SW 1271 (cell line): ENCODE results near the gene PLXNA4.

Experiments used
- DNase-seq, 2 experiments: peaks; one replicate each; lab custom pipeline; 2025; lab: John Stamatoyannopoulos, UW

Gene PLXNA4

DNA sequence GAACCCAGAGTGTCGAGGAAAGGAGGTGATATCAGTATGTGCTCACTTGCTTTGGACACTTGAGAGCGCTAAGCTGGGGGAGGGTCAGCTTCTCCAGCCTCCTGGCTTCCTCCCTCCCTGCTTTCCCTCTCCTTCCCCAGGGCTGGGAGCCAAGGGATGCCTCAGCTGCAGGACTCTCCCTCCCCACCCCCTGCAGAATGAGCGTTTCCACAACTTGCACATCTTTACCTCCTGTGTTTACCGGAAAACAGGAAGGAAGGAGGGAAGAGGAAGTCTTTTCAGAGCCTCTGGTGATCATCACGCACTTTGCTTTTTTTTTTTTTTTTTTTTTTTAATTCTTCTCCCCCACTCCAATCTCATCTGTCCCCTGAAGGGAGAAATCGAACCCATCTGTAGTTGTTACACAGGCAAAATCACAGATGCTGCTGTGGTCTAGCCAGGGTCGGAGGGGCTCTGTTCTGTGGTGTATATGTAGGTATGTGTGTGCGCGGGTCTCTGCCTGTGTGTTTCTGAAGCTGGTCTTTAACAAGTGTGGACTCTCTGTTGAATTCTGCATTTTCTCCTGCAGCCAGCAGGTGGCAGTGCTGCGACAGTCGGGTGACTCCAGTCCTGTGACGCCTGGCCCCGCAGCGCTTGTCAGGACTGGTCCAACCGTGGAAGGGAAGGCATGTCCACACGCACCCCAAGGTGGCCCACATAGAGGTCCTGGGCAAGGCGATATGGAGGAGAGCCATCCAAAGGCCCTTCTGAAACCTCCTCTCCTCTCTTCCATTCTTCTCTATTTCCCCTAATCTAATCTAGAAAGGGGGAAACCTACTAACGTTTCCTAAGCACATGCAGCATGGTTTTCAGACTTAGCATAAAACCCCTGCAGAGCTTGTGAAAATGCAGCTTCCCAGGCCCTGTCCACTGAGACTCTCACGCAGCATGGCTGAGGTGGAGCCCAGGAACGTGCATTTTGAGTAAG is 257.6 kb downstream of the PLXNA4 start:
- DNase-seq: peak; percentile 9 to 68

DNA sequence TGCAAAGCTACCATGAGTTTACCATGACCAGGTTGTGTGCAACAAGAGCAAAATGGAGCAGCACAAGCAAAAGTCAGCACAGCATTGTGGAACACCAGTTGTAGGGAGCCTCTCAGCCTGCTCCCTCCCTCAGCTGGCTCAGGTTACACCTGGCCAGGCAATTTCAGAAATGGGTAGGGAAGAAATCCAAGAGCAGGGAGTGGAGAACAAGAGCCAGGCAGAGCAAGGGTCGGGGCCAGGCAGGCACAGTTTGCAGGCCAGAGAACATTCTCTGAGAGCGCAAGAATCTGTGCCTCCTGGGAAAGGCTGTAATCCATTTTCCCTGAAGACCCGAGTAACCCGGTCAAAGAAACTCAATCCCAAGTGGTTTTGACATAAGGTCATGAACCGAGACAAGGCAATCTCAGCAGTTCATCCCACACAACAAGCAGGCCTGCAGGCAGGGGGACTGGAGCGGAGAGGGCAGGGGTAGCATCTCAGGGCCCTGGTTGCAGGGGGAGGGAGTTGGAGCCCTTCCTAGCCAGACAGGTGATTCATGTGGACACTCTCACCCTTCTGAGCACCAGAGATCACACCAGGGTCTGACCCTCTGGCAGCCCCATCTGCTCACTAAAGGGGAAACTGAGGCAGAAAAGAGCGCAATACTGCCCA is 258.4 kb downstream of the PLXNA4 start:
- no peak for DNase-seq

DNA sequence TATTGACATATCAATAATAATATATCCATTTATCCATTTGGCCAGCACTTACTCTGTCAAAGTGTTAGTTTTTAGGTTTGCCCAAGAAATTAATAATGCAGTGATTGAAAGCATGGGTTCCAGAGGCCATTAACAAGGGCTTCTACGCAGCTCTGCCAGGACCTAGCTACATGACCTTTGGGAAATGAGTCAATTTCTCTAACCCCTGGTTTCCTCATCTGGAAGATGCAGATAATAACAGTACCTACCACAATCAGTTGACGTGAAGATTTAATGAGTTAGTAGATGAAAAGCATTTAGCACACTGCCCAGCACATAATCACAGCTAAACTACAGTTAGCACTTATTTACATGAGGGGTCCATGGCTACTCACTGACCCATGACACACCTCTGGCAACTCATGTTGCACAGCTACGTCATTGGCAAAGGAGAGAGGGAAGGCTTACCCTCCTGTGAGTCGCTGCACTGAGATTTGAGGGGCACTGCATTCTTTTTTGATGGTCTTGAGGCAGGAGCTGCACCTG is 263.7 kb downstream of the PLXNA4 start:
- DNase-seq: no peak

DNA sequence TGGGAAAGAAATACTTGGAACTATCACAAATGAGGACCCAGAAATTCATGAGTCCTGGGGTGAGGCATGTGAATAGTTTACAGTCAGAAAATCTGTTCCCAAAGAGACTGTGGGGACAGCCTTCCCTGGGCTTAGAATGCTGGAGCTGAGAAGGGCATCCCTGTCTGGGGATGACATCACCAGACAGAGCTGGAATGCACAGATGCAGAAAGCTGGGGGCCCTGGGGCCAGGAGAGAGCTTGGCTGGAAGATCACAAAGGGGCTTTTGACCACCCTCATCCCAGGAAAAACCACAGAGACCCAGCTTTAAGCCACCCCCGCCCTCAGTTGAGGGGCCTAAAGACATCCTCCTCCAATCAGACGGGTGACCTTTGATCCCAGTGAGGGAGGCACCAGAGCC is 264.5 kb downstream of the PLXNA4 start:
- DNase-seq: no peak

DNA sequence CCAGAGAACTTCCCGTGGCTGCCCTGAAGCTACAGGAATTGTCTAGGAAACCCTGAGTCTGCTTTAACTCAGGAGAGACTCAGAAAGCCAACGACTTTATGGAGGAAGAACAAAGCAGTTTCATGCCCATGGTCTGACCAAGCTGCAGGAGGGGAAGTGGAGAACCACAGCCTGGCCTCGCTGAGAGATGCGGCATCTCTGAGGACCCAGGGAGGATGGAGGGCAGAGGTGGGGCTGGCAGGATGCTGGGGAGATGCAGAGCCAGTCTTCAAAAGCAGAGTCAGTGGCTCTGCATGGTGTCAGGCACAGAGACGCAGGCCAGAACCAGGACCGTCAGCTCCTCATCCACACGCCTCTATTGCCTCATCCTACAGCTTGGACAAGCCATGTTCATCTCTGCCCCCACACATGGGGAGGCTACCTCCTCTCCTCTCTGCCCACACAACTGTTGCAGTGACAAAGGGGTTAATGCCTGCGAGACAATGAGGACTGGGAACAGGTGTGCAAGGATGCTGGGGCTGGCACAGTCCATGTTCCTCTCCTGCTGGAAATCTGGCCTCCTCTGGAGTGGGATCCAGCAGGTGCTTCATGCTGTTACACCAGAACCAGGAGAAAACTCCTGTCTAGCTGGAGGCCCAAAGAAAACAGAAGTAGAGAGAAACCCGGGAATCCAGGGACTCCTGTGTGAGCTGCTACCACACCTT is 267.0 kb downstream of the PLXNA4 start:
- no peak for DNase-seq

DNA sequence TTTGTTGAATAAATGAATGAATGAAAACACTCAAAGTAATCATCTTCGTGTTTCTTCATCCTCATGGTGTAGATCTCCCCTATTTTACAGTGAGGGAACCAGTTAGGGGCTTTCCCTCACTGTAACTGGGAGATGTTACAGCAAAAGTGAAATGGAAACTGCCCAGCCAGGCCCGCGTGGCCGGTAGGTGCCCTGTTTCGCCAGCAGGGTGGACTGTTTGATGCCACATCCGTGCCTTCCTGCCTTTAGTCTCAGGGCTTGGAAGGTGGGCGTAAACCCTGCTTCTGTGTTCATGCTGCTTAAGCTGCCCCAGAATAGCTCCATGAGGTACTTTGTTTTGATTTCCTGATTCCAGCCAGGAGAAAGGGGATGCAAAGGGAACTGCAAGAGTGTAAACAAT is 268.8 kb downstream of the PLXNA4 start:
- DNase-seq: no peak

DNA sequence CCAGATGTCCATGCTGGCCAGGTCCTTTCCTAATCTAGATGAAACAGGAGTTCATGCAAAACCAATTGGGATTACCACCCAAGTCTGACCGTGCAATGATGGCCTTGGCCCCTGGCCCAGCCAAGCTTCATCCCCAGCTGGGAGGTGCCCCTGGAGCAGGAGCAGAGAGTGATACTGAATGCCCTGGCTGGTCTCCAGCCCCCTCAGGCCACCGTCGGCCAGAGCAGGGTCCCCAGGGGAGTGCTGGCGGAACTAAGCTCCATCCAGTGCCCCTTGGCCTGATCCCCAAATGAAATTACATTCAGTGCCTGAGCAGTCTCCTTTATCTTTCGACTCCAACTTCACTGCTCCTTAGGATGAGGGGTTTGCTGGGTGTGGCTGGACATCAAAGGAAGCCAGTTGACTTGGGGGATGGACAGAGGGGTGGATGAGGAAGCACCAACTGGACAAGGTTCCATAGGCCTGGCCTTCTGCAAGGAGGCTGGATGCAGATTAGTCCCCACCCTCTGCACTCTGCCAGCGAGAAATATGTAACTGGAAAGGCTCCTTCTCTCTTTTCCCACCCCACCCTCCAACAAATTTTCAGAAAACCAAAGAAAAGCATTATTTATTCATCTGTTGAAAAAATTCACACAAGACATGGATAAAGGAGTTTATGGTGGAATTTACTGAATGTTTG is 275.5 kb downstream of the PLXNA4 start:
- DNase-seq: no peak

DNA sequence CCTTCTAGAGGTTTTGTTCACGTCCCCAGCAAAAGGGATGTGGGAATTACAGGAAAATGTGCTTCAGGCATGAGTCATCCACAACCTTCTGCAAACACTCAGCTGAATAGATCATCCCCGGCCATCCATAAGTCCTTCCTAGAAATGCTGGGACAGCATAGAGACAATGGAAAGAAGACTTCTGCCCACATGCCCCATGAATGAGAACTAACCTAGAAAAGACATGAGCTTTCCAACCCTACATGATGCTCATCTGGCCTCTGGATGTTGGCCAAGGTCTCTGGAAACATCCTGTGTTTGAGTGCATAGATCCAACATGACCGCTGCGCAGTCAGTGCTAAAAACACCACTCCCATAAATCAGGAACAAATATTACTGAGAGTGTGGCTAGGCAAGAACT is 277.5 kb downstream of the PLXNA4 start:
- DNase-seq: peak in 1 of 2 experiments; percentile 3

DNA sequence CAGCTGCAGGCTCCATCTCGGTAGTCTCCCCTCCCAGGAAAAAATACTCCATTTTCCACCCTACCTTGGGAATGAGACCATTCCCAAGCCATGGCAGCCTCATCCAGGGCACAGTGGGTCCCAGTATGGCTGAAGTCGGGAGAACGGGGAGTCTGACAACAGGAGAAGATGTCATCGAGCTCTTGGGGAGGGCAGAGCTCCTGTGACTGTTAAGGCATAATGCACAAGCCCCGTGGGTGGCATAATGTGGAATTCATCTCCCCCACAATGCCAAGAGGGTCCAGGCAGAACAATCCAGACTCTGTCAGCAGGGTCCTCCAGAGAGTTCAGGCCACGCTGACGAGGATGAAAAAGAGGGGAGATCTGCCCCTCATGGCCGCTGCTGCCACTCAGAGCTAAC is 279.4 kb downstream of the PLXNA4 start:
- no peak for DNase-seq

DNA sequence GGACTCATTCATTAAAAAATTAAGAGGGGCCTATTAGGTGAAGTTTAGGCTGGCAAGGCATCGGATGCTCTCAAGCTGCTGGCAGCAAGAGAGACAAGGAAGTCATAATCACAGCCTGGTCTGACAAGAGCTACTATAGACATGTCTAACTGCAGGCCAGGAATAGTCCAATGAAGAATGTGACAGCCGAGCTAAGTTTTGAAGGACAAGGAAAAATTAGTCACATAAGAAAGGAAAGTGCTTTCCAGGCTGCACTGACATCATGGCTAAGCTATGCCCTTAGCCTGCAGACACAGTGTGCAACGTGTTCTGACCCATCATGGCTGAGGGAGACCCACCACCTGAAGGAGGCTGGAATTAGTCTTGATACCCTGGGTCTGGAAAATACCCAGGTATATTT is 281.1 kb downstream of the PLXNA4 start:
- DNase-seq: no peak

DNA sequence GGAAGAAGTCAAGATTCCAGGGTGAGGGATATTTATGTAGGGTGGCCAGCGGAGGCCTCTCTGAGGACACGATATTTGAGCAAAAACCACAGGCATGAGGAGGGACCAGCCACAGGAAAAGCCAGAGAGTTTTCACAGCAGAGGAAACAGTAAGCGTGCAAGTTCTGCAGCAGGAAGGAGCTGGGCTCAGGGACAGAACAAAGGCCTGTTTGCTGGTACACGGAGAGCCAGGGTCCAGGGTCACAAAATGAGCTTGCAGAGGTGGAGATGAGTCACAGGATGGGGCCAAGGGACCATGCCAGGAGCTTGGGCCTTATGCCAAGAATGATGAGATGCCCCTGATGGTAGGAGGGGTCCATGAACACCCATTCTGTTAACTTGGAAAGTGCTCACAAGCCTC is 283.5 kb downstream of the PLXNA4 start:
- no peak for DNase-seq

DNA sequence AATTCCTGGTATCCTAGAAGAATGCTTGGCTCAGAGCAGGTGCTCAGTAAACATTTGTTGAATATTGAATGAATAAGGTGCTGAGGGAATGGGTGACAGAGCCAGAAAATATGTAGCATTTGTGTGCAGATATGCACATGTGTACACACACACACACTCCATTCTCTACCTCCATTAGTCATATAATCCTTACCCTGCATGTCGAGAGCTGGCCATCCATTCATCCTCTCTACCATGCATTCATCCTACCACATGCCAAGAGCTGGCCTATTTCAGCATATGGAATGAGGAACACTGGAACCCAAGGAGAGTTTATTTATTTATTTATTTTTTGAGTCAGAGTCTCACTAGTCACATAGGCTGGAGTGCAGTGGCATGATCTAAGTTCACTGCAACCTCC is 284.8 kb downstream of the PLXNA4 start:
- DNase-seq: no peak

DNA sequence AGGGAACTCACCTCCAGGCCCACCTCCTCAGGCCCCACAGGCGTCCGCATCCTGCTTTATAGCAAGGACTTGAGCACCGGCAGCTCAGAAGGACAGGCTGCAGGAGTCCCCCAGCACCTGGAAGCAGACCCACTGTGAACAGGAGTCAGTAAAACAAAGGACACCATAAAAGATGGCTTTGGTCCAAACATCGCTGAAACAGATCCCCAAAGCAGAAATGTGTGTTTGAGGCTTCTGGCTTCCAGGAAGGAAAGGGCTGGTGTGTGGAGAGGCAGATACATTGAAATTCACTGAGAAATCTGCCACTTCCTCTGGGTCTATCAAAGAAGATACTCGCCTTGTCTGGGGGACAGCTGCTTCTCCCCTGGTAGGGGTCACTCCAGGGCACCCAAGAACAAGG is 286.2 kb downstream of the PLXNA4 start:
- no peak for DNase-seq

DNA sequence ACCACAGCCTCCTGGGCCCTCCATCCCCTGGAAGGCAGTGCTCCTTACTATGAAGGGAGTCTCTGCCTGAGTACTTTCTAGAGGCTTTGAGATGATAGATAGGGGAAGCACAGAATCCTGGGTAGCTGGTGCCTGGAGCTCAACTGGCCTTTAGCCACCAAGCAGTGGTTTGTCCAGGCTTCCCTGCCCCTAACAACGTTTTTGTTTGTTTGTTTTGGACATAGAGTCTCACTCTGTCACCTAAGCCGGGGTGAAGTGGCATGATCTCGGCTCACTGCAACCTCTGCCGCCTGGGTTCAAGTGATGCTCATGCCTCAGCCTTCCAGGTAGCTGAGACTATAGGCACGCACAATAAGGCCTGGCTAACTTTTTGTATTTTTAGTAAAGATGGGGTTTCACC is 289.4 kb downstream of the PLXNA4 start:
- DNase-seq: no peak

DNA sequence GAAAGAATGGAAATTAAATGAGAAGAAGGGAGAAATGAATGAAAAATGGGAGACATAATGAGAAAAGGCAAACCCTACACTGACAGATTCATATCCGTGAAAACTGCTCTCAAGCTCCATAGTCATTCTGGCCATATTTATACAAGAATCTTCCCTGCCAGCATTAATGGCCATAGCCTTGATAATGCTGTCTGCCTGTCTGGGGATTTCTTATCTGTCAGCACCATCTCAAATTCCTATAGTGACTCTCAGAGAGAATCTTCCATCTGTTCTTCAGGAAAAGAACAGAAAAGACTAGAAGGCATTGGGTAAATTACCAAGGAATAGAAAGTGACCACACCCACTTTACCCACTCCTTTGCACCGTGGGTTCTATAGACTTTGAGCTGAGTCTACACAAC is 295.9 kb downstream of the PLXNA4 start:
- no peak for DNase-seq

DNA sequence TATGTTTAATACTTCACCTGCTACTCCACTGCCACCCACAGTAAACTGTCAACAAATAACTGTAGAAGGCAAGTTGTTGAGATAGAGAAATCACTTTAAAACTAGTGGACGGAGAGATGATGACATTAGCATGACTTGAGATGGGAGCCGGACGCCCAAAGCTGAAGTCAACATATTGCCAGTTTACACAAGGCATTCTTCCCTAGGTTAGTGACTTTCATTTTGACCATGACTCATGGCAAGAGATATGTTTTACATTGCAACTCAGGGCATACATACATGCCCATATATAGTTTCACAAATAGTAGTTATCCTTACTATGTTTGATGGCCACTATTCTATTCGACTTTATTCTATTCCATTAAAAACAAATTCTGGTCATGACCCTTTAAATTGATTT is 296.6 kb downstream of the PLXNA4 start:
- DNase-seq: no peak

DNA sequence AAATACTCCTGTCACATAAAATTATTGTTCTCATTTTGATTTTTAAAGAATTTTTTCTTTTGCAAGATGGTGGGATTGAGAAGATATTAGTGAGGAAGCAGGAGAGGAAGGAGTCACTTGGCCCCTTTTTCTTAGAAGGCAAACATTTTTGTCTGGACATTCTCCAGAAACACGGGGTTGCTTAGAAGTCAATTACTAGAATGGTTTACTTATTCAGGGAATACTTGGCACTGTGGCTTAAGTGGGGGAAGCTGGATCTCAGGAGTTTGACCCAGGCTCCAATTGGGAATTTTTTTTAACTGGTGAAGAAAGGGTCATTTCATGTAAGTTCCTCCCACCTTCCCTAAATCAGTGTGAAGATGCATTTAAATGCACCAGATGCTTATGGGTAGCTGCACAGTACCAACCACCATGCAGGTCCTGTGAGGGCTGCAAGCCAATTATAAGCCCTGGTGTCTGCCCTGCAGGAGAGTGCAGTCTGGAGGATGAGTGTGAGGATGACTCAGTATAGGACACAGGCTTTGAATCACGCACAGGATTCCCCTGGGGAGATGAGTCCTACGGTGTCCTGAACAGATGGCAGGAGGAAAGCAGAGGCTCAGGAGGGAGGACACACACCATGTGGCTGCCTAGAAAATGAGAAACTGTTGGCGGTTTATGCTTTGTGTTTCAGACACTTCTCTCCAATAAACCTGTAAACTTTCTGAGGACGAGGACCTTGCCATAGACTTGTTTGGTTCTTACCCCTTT is 299.1 kb downstream of the PLXNA4 start:
- no peak for DNase-seq

DNA sequence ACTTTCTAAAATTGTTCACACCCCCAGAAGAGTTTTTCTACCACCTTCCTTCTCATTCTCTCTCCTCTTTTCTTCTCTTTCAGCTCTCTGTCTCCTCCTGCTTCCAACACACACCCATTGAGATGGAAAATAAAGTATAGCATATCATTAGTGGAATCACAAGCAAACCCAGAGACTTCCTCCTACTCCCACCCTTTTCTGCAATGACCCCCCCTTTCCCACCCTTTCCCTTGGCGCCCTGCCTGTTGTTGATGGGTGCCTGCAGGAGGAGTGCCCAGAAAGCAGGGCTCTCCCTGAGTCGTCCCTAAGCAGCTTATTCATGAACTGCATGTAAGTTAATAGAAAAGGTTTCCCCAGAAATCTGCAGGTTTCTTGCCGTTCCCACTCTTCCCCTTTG is 300.0 kb downstream of the PLXNA4 start:
- no peak for DNase-seq

DNA sequence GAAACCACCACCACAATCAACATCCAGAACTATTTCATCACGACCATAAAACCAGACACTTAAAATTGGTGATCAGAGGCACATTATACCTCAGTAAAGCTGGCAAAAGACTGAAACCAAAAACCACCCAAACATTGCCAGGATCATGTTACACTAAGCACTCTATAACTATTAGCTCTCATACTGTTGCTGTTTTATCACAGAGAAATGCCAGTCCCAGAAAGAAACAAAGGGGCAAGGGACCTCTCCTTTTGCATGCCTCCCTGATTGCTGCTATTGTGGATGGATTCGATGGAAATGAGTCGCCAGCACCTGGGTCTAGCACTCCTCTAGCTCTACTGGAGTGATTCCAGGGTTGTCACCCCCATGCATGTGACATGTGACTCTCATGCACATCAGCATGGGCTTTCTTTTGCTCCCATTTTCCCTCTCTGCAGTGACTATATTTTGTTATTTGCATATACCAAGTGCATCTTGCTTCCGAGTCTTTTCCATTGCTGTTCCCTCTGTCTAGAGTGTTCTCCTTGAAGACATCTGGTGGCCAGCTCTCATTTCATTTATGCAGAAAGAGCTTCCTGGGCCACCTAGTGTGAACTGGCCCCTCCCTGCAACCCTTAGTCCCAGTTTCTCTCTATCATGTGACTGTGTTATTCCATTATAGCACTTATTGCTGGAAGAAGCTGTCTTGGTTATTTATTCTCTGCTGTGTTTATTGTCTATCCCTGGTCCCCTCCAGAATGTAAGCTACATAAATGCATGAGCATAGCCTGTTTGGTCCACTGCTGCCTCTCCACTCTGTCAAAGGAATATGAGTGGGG is 300.6 kb downstream of the PLXNA4 start:
- DNase-seq: no peak

DNA sequence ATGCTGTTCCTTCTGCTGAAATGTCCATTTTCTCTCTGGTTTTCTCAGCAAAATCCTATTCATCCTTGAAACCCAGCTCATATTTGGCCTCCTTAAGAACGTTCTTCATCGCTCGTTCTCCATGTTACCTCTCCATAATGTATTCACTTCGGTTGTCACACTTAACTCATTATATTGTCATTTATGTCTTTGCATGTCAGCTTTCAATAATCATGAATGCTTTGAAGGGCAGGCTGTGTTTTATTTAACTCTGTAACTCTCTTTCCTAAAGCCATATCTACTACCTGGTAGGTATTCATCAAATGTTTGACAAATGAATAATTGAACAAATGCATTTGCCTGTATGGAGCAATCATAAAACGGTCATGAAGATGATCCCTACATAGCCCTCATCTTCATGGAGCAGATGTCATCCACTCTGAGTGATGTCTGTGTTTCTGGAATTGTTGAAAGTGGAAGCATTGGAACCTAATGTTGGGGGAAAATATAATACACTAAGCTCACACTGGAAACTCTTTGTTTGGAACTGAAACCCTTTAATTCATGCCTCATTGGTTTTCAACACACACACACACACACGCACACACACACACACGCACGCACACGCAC is 303.4 kb downstream of the PLXNA4 start:
- DNase-seq: no peak
